IMR-90 (cell line): ENCODE results near the gene GUF1. TPM values are rescaled to one million over a fixed set of nuclear protein-coding genes. Genes with fewer than 3 reads are reported as not detected.

ENCODE experiments used
- ATAC-seq: fragments of 200-7000 bp; cut with Tn5 transposase; 2 replicates; pipeline ENCODE4 v1.9.1; 2020; ENCODE audit warnings: low read depth, mild to moderate bottlenecking, moderate library complexity
- BruUV-seq: library from RNA; stranded (reverse); fragments of 400-500 nt; replicated peaks from 2 replicates; lab custom pipeline; 2021; lab: Mats Ljungman, UMichigan
- CTCF ChIA-PET: fragments of 300-600 bp; formaldehyde crosslinking; extraction: SDS; loops from one replicate; lab custom pipeline; 2021; ENCODE audit warnings: antibody characterized with exemption; lab: Yijun Ruan, JAX
- POLR2A ChIA-PET: fragments of 300-600 bp; sonication (Branson Sonifier 250); formaldehyde crosslinking; loops from one replicate; lab custom pipeline; 2022; ENCODE audit warnings: antibody characterized with exemption; ENCODE audit not compliant: unreplicated experiment; lab: Charles Lee
- DNase-seq: peaks from one replicate; pipeline ENCODE4 v3.0.0; 2013
- H2AFZ ChIP-seq: replicated peaks from 2 replicates; pipeline ENCODE3; 2013; ENCODE audit warnings: low read length, mild to moderate bottlenecking; ENCODE audit not compliant: poor library complexity
- H2AK5ac ChIP-seq: 2 replicates; pipeline ENCODE4 v1.6.1; 2013; ENCODE audit warnings: low read depth, low read length, inconsistent platforms
- H2AK9ac ChIP-seq: replicated peaks from 2 replicates; pipeline ENCODE3; 2013; ENCODE audit warnings: mild to moderate bottlenecking, low read depth, low read length, moderate library complexity; ENCODE audit not compliant: poor library complexity
- H2BK120ac ChIP-seq: 2 replicates; pipeline ENCODE4 v1.6.1; 2013; ENCODE audit warnings: low read depth, low read length, inconsistent platforms
- H2BK15ac ChIP-seq: 3 replicates; pipeline ENCODE4 v1.6.1; 2013; ENCODE audit warnings: low read depth, low read length, inconsistent platforms
- H2BK20ac ChIP-seq: 2 replicates; pipeline ENCODE4 v1.6.1; 2013; ENCODE audit warnings: low read depth, mild to moderate bottlenecking, inconsistent platforms, low read length, moderate library complexity
- H2BK5ac ChIP-seq: 2 replicates; pipeline ENCODE4 v1.6.1; 2013; ENCODE audit warnings: mild to moderate bottlenecking, low read depth, low read length, inconsistent platforms; ENCODE audit not compliant: poor library complexity, severe bottlenecking
- H3K14ac ChIP-seq: replicated peaks from 2 replicates; pipeline ENCODE4 v1.6.1; 2013; ENCODE audit warnings: low read depth, low read length, inconsistent platforms
- H3K18ac ChIP-seq: 2 replicates; pipeline ENCODE4 v1.6.1; 2013; ENCODE audit warnings: low read depth, low read length, control low read depth
- H3K23ac ChIP-seq: 2 replicates; pipeline ENCODE4 v1.6.1; 2013; ENCODE audit warnings: low read depth, low read length, inconsistent platforms
- H3K27ac ChIP-seq: 2 replicates; pipeline ENCODE4 v1.5.1; 2013; ENCODE audit warnings: mild to moderate bottlenecking, control low read depth, low read length; ENCODE audit not compliant: insufficient read depth
- H3K27me3 ChIP-seq: 2 replicates; pipeline ENCODE4 v1.6.1; 2013; ENCODE audit warnings: low read length; ENCODE audit not compliant: control insufficient read depth, insufficient read depth
- H3K36me3 ChIP-seq: 2 replicates; pipeline ENCODE4 v1.6.1; 2013; ENCODE audit warnings: low read length, mixed read lengths; ENCODE audit not compliant: control insufficient read depth, insufficient read depth
- H3K4ac ChIP-seq: 2 replicates; pipeline ENCODE4 v1.6.1; 2013; ENCODE audit warnings: low read depth, low read length, inconsistent platforms
- H3K4me1 ChIP-seq: 2 replicates; pipeline ENCODE4 v1.6.1; 2013; ENCODE audit warnings: low read length, mixed read lengths; ENCODE audit not compliant: control insufficient read depth, insufficient read depth
- H3K4me2 ChIP-seq: 2 replicates; pipeline ENCODE4 v1.6.1; 2013; ENCODE audit warnings: low read depth, mild to moderate bottlenecking, control low read depth, low read length, moderate library complexity
- H3K4me3 ChIP-seq: 2 replicates; pipeline ENCODE4 v1.5.1; 2013; ENCODE audit warnings: low read depth, mild to moderate bottlenecking, control low read depth, low read length, moderate library complexity; ENCODE audit not compliant: insufficient read depth
- H3K56ac ChIP-seq: 2 replicates; pipeline ENCODE4 v1.6.1; 2013; ENCODE audit warnings: low read length, inconsistent platforms; ENCODE audit not compliant: insufficient read depth; ENCODE audit errors: extremely low read depth
- H3K79me1 ChIP-seq, 2 experiments: 2 replicates each; pipeline ENCODE4 v1.6.1; 2013; ENCODE audit warnings: low read length in 2 of 2, inconsistent platforms in 1 of 2, low read depth in 1 of 2
- H3K9ac ChIP-seq: 2 replicates; pipeline ENCODE4 v1.6.1; 2013; ENCODE audit warnings: low read depth, low read length, control low read depth
- H3K9me1 ChIP-seq: 2 replicates; pipeline ENCODE4 v1.6.1; 2013; ENCODE audit warnings: low read length, inconsistent platforms; ENCODE audit not compliant: insufficient read depth
- H3K9me3 ChIP-seq: 2 replicates; pipeline ENCODE4 v1.6.1; 2013; ENCODE audit warnings: low read length; ENCODE audit not compliant: control insufficient read depth, insufficient read depth
- H4K20me1 ChIP-seq: 2 replicates; pipeline ENCODE4 v1.6.1; 2013; ENCODE audit warnings: low read length, inconsistent platforms; ENCODE audit not compliant: insufficient read depth
- H4K5ac ChIP-seq: 2 replicates; pipeline ENCODE4 v1.6.1; 2013; ENCODE audit warnings: mild to moderate bottlenecking, low read depth, low read length, control low read depth
- H4K8ac ChIP-seq, 2 experiments: 2 replicates each; pipeline ENCODE4 v1.6.1; 2013; ENCODE audit warnings: low read depth in 2 of 2, low read length in 2 of 2, control low read depth in 1 of 2, inconsistent platforms in 1 of 2
- H4K91ac ChIP-seq: 2 replicates; pipeline ENCODE4 v1.6.1; 2013; ENCODE audit warnings: low read depth, low read length, inconsistent platforms; ENCODE audit not compliant: insufficient read depth
- CEBPB ChIP-seq: IDR thresholded peaks from 2 replicates; pipeline ENCODE4 v1.6.1; 2012; ENCODE audit warnings: low read depth, low read length, improper control_type of control experiment
- MAFK ChIP-seq: IDR thresholded peaks from 2 replicates; pipeline ENCODE4 v1.6.1; 2012; ENCODE audit warnings: low read depth, low read length, improper control_type of control experiment
- MAZ ChIP-seq: IDR thresholded peaks from 2 replicates; pipeline ENCODE4 v1.6.1; 2012; ENCODE audit warnings: low read depth, mild to moderate bottlenecking, low read length, improper control_type of control experiment, moderate library complexity, borderline replicate concordance
- RAD21 ChIP-seq: IDR thresholded peaks from 2 replicates; pipeline ENCODE4 v1.6.1; 2012; ENCODE audit warnings: low read length, improper control_type of control experiment
- RFX5 ChIP-seq: IDR thresholded peaks from 2 replicates; pipeline ENCODE4 v1.8.0; 2012; ENCODE audit warnings: low read depth, mild to moderate bottlenecking, low read length, moderate library complexity
- SMC3 ChIP-seq: fragments of 150-350 bp; IDR thresholded peaks from 2 replicates; pipeline ENCODE4 v1.6.1; 2016; ENCODE audit warnings: low read depth, mild to moderate bottlenecking, antibody characterized with exemption, low read length, moderate library complexity
- USF2 ChIP-seq: fragments of 150-350 bp; IDR thresholded peaks from 2 replicates; pipeline ENCODE4 v1.6.1; 2017; ENCODE audit warnings: mild to moderate bottlenecking, antibody characterized with exemption, low read length, low read depth
- WGBS, 2 experiments: methylation state at CpG; one replicate each; pipeline versions ENCODE4 v1.1.5 to v1.1.7; 2013; ENCODE audit warnings: missing lambda C conversion rate in 2 of 2; ENCODE audit not compliant: insufficient read length in 1 of 2; ENCODE audit errors: extremely low coverage in 2 of 2; 5-methylcytosine and 5-hydroxymethylcytosine counted together
- dilution Hi-C: fragments of 300-500 bp; cut with HindIII; formaldehyde crosslinking; loops from one replicate; pipeline ENCODE4 v1.14.3; 2018; ENCODE audit warnings: low sequenced_read_pairs; ENCODE audit not compliant: unreplicated experiment
- in situ Hi-C: fragments of 300-500 bp; cut with MboI; formaldehyde crosslinking; loops from 3 replicates; pipeline ENCODE4 v1.14.3; 2019; ENCODE audit warnings: low sequenced_read_pairs, inconsistent platforms, mixed read lengths
- intact Hi-C: fragments of 100-400 bp; cut with micrococcal nuclease; formaldehyde crosslinking; loops from 2 replicates; pipeline ENCODE4 v1.10.0; 2022
- polyA plus RNA-seq, 3 experiments: library from polyadenylated mRNA; depleted of rRNA; stranded (reverse); fragments of >200 nt; gene quantifications; 2 replicates each; pipeline ENCODE4 v1.2.3, GENCODE V29; 2012; ENCODE audit warnings: low replicate concordance in 1 of 3
- total RNA-seq: library from RNA; depleted of rRNA; stranded (reverse); fragments of >200 nt; gene quantifications from 2 replicates; pipeline ENCODE4 v1.2.3, GENCODE V29; 2012

Gene GUF1
- total and polyA plus RNA-seq, 2 of the 4 experiments (the other 2 are of a cell fraction), result 9.9 to 10.6 TPM

GRCh38 chr4:44679060-44679459 is 840 bp downstream of the GUF1 start:
- Histone ChIP-seq H2BK15ac (no peak overlapping the region), H2AFZ (no peak overlapping the region), H3K4me1 (no peaks in the 10 kb centered on the region), H4K5ac (peak overlapping the region; percentile 89; the same call in 1 of the 2 replicates), H3K4me3 (peak overlapping the region; percentile 57), H3K4ac (no peak overlapping the region), H4K91ac (no peak overlapping the region), H2BK20ac (no peak overlapping the region), H3K27me3 (no peaks in the 10 kb centered on the region), H2BK120ac (no peak overlapping the region), H3K9me1 (no peaks in the 10 kb centered on the region), H4K8ac (peak overlapping the region; percentile 89 to 95), H3K4me2 (peak overlapping the region; percentile 80), H3K14ac (peak overlapping the region; percentile 23; the same call in 1 of the 2 replicates), H3K79me1 (peaks cover 4 to 18% of the 10 kb centered on the region in 2 experiments; a peak in 3 of 4 replicates), H3K27ac (peak overlapping the region; percentile 90; the same call in 1 of the 2 replicates), H3K18ac (no peak overlapping the region), H3K36me3 (peaks cover 4% of the 10 kb centered on the region), H3K9ac (peak overlapping the region; percentile 91), H2BK5ac (no peak overlapping the region), H2AK9ac (no peak overlapping the region), H3K56ac (peak overlapping the region; percentile 54; the same call in 1 of the 2 replicates), H2AK5ac (no peak overlapping the region), H3K9me3 (no peaks in the 10 kb centered on the region), H4K20me1 (no peaks in the 10 kb centered on the region), H3K23ac (peak overlapping the region; percentile 39)
- no CpG with 5 or more reads among the region's 3 CpGs for WGBS, 2 experiments
- CTCF ChIA-PET, result no interaction called here
- intact Hi-C loops, result no loop called here
- BruUV-seq, result no TSS peak
- no peak for DNase-seq
- TF ChIP-seq RFX5, result no peak
- TF ChIP-seq SMC3, result no peak
- 0 out of 2 replicates have a peak, but pooled peaks have one; percentile 1 for TF ChIP-seq MAFK
- no peak for TF ChIP-seq CEBPB
- TF ChIP-seq RAD21, result no peak
- TF ChIP-seq USF2, result no peak
- TF ChIP-seq MAZ, result no peak
- ATAC-seq, result no peak
- dilution Hi-C loops, result no loop called here
- POLR2A ChIA-PET, result no interaction called here
- in situ Hi-C loops, result no loop called here
